MM.1S (cell line): ENCODE measurements around the gene HOXC11.

ENCODE experiments used
- DNase-seq: peaks from one replicate; pipeline ENCODE4 v3.0.0-alpha.2; 2015
- H2AFZ ChIP-seq: fragments of 300-600 bp; sonication (generic); 2 replicates; pipeline ENCODE4 v1.6.0; 2016; ENCODE audit warnings: antibody characterized with exemption, low read length
- H3F3A ChIP-seq: fragments of 300-600 bp; sonication (generic); 2 replicates; pipeline ENCODE4 v1.6.1; 2016; ENCODE audit warnings: mild to moderate bottlenecking, antibody characterized with exemption, low read length, moderate library complexity, mixed read lengths; ENCODE audit not compliant: insufficient read depth
- H3K27ac ChIP-seq: fragments of 300-600 bp; sonication (generic); 2 replicates; pipeline ENCODE4 v1.5.1; 2016; ENCODE audit warnings: mild to moderate bottlenecking, low read length
- H3K27me3 ChIP-seq: fragments of 300-600 bp; sonication (generic); replicated peaks from 2 replicates; pipeline ENCODE4 v1.6.0; 2016; ENCODE audit warnings: low read length; ENCODE audit not compliant: insufficient read depth
- H3K36me3 ChIP-seq: fragments of 300-600 bp; sonication (generic); replicated peaks from 2 replicates; pipeline ENCODE4 v1.6.1; 2016; ENCODE audit warnings: mild to moderate bottlenecking, low read length, mixed read lengths; ENCODE audit not compliant: insufficient read depth
- H3K4me1 ChIP-seq: fragments of 300-600 bp; sonication (generic); 2 replicates; pipeline ENCODE4 v1.6.1; 2016; ENCODE audit warnings: low read length, mixed read lengths
- H3K4me2 ChIP-seq: fragments of 300-600 bp; sonication (generic); 2 replicates; pipeline ENCODE4 v1.6.0; 2016; ENCODE audit warnings: low read depth, low read length
- H3K4me3 ChIP-seq: fragments of 300-600 bp; sonication (generic); 2 replicates; pipeline ENCODE4 v1.5.1; 2016; ENCODE audit warnings: low read length, mixed read lengths
- H3K79me2 ChIP-seq: fragments of 300-600 bp; sonication (generic); 2 replicates; pipeline ENCODE4 v1.6.1; 2016; ENCODE audit warnings: mixed run types, low read length, mixed read lengths
- H3K9ac ChIP-seq: fragments of 300-600 bp; sonication (generic); 2 replicates; pipeline ENCODE4 v1.6.1; 2016; ENCODE audit warnings: low read length, mixed read lengths
- H3K9me2 ChIP-seq: fragments of 300-600 bp; sonication (generic); replicated peaks from 2 replicates; pipeline ENCODE4 v1.6.1; 2016; ENCODE audit warnings: mild to moderate bottlenecking, low read length, mixed read lengths; ENCODE audit not compliant: insufficient read depth
- H3K9me3 ChIP-seq: fragments of 300-600 bp; sonication (generic); replicated peaks from 2 replicates; pipeline ENCODE4 v1.6.1; 2016; ENCODE audit warnings: mild to moderate bottlenecking, low read length, mixed read lengths; ENCODE audit not compliant: insufficient read depth
- H4K20me1 ChIP-seq: fragments of 300-600 bp; sonication (generic); 2 replicates; pipeline ENCODE4 v1.6.1; 2016; ENCODE audit warnings: mild to moderate bottlenecking, low read length, moderate library complexity, mixed read lengths; ENCODE audit not compliant: insufficient read depth
- EZH2 ChIP-seq: fragments of 300-600 bp; sonication (generic); optimal IDR thresholded peaks from 2 replicates; pipeline ENCODE3; 2017; ENCODE audit warnings: low read depth, mild to moderate bottlenecking, antibody characterized with exemption, low read length, mixed read lengths
- EZH2phosphoT487 ChIP-seq: fragments of 300-600 bp; sonication (generic); IDR thresholded peaks from 2 replicates; pipeline ENCODE4 v1.6.1; 2018; ENCODE audit warnings: antibody characterized with exemption, low read length
- TF ChIP-seq, protein P1 (sequence below): fragments of 300-600 bp; sonication (generic); IDR thresholded peaks from 2 replicates; pipeline ENCODE4 v1.5.1; 2016; ENCODE audit warnings: antibody characterized with exemption, low read length, mixed read lengths

HOXC11 gene

DNA sequence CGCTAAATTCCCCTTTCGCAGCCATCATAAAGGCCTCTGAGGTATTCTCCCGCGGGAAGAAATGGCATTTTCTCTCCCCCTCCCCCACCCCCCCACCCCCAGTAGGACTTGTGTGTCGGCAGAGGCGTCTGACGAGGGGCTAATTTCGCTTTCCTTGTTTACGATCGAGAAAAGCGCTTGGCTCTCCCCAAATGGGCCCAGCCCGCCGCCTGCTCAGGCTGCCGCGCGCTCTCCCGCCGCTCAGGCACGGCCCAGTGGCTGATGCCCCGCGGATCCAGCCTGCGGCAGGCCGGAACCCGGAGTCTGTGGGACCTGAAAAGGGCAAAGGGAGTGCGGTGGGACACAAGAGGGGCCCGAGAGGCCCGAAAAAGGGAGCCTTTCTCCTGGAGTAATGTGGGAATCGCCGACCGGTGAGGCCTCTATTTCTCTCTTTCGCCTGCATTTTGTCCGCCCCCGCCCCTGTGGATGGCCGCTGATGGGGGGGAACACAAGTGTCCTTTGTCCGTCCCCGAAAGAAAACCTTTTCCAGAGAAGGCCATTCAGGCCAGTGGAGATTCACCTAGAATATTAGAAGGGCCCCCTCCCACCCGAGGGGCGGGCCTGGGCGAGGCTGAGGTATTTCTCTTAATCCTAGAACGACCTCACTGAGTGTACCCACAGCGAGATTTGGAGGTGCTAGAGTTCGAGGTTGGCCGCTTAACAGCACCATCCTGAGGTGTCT, 46.3 kb downstream of the HOXC11 start:
- no peaks in the 10 kb centered on the region for H4K20me1 ChIP-seq
- no peaks in the 10 kb centered on the region for H3K36me3 ChIP-seq
- no peaks in the 10 kb centered on the region for H3K4me1 ChIP-seq
- H3K9ac ChIP-seq: no peak overlapping the region
- no peak overlapping the region for H3K27ac ChIP-seq
- peaks cover 83% of the 10 kb centered on the region for H3K27me3 ChIP-seq
- H3K79me2 ChIP-seq: no peaks in the 10 kb centered on the region
- H3K9me3 ChIP-seq: no peaks in the 10 kb centered on the region
- no peak overlapping the region for H2AFZ ChIP-seq
- H3K9me2 ChIP-seq: no peaks in the 10 kb centered on the region
- no peak for DNase-seq
- H3F3A ChIP-seq: no peaks in the 10 kb centered on the region
- H3K4me3 ChIP-seq: no peak overlapping the region
- no peak overlapping the region for H3K4me2 ChIP-seq
- TF ChIP-seq EZH2phosphoT487: no peak
- TF ChIP-seq, protein P1, sequence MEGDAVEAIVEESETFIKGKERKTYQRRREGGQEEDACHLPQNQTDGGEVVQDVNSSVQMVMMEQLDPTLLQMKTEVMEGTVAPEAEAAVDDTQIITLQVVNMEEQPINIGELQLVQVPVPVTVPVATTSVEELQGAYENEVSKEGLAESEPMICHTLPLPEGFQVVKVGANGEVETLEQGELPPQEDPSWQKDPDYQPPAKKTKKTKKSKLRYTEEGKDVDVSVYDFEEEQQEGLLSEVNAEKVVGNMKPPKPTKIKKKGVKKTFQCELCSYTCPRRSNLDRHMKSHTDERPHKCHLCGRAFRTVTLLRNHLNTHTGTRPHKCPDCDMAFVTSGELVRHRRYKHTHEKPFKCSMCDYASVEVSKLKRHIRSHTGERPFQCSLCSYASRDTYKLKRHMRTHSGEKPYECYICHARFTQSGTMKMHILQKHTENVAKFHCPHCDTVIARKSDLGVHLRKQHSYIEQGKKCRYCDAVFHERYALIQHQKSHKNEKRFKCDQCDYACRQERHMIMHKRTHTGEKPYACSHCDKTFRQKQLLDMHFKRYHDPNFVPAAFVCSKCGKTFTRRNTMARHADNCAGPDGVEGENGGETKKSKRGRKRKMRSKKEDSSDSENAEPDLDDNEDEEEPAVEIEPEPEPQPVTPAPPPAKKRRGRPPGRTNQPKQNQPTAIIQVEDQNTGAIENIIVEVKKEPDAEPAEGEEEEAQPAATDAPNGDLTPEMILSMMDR: no peak
- no peak for TF ChIP-seq EZH2

DNA sequence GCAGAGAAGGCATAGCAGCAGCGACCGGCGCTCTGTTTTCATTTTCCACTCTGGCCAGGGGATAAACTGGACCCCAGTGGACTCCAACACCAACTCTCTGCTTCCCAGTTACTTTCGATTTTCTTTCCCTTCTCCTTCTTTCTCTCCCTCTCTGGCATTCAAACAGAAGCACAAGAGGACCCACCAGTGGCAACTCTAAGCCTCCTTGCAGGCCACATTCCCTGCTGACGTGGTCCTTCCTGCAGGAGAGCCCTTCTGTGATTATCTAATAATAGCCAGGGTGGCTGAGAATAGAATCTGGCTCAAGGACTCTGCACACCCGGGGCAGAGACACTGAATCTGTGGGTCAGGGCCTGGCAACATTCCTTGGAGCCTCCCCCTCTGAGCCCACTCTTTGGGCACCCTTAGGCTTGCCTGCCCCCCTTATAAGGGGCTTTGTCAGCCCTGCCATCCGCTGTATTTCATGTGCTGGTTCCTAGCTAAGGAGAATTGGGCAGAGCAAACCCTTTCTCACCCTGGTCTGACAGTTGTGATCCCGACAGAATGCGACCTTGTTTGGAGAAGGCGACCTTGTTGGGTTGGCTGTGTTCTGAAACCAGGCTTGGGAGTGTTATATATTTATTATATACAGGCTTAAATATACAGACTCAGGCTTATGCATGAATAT, 47.1 kb downstream of the HOXC11 start:
- no peak overlapping the region for H3K27ac ChIP-seq
- no peaks in the 10 kb centered on the region for H3F3A ChIP-seq
- peaks cover 83% of the 10 kb centered on the region for H3K27me3 ChIP-seq
- no peak overlapping the region for H3K9ac ChIP-seq
- no peaks in the 10 kb centered on the region for H3K79me2 ChIP-seq
- no peaks in the 10 kb centered on the region for H3K4me1 ChIP-seq
- DNase-seq: no peak
- H4K20me1 ChIP-seq: no peaks in the 10 kb centered on the region
- H3K9me3 ChIP-seq: no peaks in the 10 kb centered on the region
- TF ChIP-seq, protein P1: no peak
- TF ChIP-seq EZH2phosphoT487: no peak
- TF ChIP-seq EZH2: no peak
- no peak overlapping the region for H3K4me2 ChIP-seq
- H3K4me3 ChIP-seq: no peak overlapping the region
- H3K36me3 ChIP-seq: no peaks in the 10 kb centered on the region
- H2AFZ ChIP-seq: no peak overlapping the region
- no peaks in the 10 kb centered on the region for H3K9me2 ChIP-seq

DNA sequence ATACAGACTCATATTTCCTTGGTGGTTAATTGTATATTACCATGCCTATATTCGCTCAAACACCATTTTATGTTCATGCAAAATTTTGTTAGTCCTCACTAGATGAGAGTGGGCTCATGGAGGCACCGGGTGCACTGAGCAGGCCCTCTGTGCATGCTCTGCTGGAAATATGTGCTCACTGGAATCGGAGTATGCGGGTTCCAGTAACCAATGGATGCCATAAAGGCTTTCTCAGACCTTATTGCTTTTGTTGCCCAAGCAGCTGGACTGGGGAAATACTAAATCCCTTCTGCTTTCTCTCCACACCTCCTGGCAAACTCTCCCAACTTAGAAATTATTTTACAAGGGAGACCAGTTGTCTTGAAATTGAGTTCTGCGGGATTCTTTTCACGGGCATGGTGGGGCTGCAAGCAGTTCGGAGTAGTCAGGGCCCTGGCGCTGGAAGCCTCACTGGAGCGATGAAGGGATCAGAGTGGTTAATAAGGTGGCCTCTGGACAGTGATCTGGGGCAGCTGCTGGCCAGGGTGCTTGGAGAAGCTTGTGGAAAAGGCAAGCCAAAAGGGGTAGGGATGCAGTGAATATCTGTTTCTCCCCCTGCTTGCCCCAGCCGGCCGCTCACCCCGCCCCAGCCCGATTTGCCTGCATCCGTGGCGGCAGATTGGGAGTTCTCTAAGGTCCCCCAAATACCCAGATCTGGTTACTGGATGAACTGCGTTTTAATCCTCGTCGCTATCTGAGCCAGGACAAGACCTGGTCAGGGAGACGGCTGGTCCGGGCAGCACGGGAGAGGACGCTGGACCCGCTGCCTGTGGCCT, 47.9 kb downstream of the HOXC11 start:
- Histone ChIP-seq H3K36me3 (no peaks in the 10 kb centered on the region), H3K9me2 (no peaks in the 10 kb centered on the region), H3K9ac (no peak overlapping the region), H4K20me1 (no peaks in the 10 kb centered on the region), H3K27ac (no peak overlapping the region), H3F3A (no peaks in the 10 kb centered on the region), H3K4me3 (no peak overlapping the region), H3K79me2 (no peaks in the 10 kb centered on the region), H3K4me1 (no peaks in the 10 kb centered on the region), H2AFZ (no peak overlapping the region), H3K27me3 (peaks cover 83% of the 10 kb centered on the region), H3K4me2 (no peak overlapping the region), H3K9me3 (no peaks in the 10 kb centered on the region)
- TF ChIP-seq EZH2phosphoT487: no peak
- no peak for TF ChIP-seq EZH2
- TF ChIP-seq, protein P1: no peak
- no peak for DNase-seq
